ENCODE measurements around the gene ZDHHC16. TPM values are rescaled to one million over a fixed set of nuclear protein-coding genes. Genes with fewer than 3 reads are reported as not detected.
"Not testable (repeated sequence)": the region's sequence is repeated elsewhere in the genome, so short reads cannot be mapped to it uniquely, and the experiment has no call there.

The ZDHHC16 gene
- total and polyA plus RNA-seq, 9 donors, result 17.8 to 34.7 (median 26.2) TPM

DNA sequence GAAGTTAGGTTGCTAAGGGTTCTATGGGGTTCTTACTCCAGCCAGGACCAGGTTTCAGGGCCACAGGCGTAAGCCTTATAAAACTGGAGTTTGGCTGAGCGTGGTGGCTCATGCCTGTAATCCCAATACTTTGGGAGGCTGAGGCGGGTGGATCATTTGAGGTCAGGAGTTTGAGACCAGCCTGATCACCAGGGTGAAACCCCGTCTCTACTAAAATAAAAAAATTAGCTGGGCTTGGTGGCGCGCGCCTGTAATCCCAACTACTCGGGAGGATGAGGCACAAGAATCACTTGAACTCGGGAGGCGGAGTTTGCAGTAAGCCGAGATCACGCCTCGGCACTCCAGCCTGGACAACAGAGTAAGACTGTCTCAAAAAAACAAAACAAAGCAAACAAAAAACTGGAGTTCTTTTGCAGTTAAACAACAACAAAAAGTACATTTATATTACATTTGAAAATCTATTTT, 44.5 kb upstream of the ZDHHC16 start:
- Histone ChIP-seq H3K27ac (no peak overlapping the region), H3K27me3 (no peaks in the 10 kb centered on the region), H3K4me3 (peak overlapping the region; percentile 71), H3K4me1 (ENCODE audit: insufficient read depth) (peaks cover 4% of the 10 kb centered on the region), H3K36me3 (no peaks in the 10 kb centered on the region), H3K9me3 (no peaks in the 10 kb centered on the region)
- no peak for DNase-seq
- 57 to 60% (median 59%) methylated on average over 13 of the region's 13 CpGs for WGBS, 3 donors
- intact Hi-C loops (cut with DNase I), result loop anchor here in 1 of 4 donors (10.0 kb wide), 1 partner anchor 213 kb away; no protein-coding TSS in a partner anchor
- TF ChIP-seq, protein P1, sequence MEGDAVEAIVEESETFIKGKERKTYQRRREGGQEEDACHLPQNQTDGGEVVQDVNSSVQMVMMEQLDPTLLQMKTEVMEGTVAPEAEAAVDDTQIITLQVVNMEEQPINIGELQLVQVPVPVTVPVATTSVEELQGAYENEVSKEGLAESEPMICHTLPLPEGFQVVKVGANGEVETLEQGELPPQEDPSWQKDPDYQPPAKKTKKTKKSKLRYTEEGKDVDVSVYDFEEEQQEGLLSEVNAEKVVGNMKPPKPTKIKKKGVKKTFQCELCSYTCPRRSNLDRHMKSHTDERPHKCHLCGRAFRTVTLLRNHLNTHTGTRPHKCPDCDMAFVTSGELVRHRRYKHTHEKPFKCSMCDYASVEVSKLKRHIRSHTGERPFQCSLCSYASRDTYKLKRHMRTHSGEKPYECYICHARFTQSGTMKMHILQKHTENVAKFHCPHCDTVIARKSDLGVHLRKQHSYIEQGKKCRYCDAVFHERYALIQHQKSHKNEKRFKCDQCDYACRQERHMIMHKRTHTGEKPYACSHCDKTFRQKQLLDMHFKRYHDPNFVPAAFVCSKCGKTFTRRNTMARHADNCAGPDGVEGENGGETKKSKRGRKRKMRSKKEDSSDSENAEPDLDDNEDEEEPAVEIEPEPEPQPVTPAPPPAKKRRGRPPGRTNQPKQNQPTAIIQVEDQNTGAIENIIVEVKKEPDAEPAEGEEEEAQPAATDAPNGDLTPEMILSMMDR (IDR thresholded peaks at IDR 0.05), result no peak
- no peak for TF ChIP-seq EP300 (IDR thresholded peaks at IDR 0.05)
- no peak for TF ChIP-seq POLR2A (IDR thresholded peaks at IDR 0.05)

GRCh38 chr10:97404044-97404443, 41.9 kb upstream of the ZDHHC16 start:
- Histone ChIP-seq H3K27me3 (no peaks in the 10 kb centered on the region), H3K4me3 (no peak overlapping the region), H3K9me3 (no peaks in the 10 kb centered on the region), H3K36me3 (no peaks in the 10 kb centered on the region), H3K27ac (no peak overlapping the region), H3K4me1 (ENCODE audit: insufficient read depth) (peaks cover 4% of the 10 kb centered on the region)
- intact Hi-C loops (cut with DNase I), result loop anchor here in 1 of 4 donors (10.0 kb wide), 1 partner anchor 211 kb away; no protein-coding TSS in a partner anchor
- TF ChIP-seq POLR2A (IDR thresholded peaks at IDR 0.05) (no peak), EP300 (IDR thresholded peaks at IDR 0.05) (no peak)
- TF ChIP-seq, protein P1 (IDR thresholded peaks at IDR 0.05), result no peak
- no peak for DNase-seq

DNA sequence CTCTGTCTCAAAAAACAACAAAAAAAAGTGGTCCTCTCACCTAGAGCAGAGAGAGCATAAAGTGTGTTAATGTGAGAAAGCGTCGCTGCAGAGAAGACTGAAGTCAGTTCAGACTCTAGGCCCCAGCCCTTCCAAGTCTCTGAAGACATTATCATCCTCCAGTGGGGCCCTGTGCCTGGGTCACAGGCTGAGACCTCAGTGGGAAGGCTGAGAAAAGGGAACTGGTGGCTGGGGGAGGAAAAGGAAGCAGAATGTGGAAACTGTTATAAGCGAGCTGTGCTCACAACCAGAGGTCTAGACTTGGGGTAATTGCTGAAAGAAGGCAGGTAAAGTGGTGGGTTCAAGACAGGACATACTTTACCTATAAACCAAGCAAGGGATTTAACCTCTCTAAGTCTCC, 39.9 kb upstream of the ZDHHC16 start:
- TF ChIP-seq EP300 (IDR thresholded peaks at IDR 0.05) (no peak), POLR2A (IDR thresholded peaks at IDR 0.05) (no peak)
- TF ChIP-seq, protein P1 (IDR thresholded peaks at IDR 0.05), result no peak
- intact Hi-C loops (cut with DNase I), result loop anchor here in 1 of 4 donors (10.0 kb wide), 1 partner anchor 209 kb away; no protein-coding TSS in a partner anchor
- H3K9me3 ChIP-seq, result no peaks in the 10 kb centered on the region
- no peaks in the 10 kb centered on the region for H3K36me3 ChIP-seq
- H3K27ac ChIP-seq, result no peak overlapping the region
- no peaks in the 10 kb centered on the region for H3K4me1 ChIP-seq (ENCODE audit: insufficient read depth)
- H3K27me3 ChIP-seq, result no peaks in the 10 kb centered on the region
- H3K4me3 ChIP-seq, result no peak overlapping the region
- no peak for DNase-seq
- 69 to 88% (median 75%) methylated on average over 3 of the region's 3 CpGs for WGBS, 3 donors

- intact Hi-C loops (cut with DNase I), result loop anchor here in 1 of 4 donors (10.0 kb wide), 1 partner anchor 208 kb away; no protein-coding TSS in a partner anchor
- not testable (repeated sequence) for H3K36me3 ChIP-seq; DNase-seq; H3K27ac ChIP-seq; H3K9me3 ChIP-seq; H3K4me3 ChIP-seq; H3K27me3 ChIP-seq; H3K4me1 ChIP-seq (ENCODE audit: insufficient read depth)
- 94 to 95% (median 94%) methylated on average over 7 of the region's 7 CpGs for WGBS, 3 donors
Observed at GRCh38 chr10:97406483-97406882, 39.5 kb upstream of the ZDHHC16 start.

DNA sequence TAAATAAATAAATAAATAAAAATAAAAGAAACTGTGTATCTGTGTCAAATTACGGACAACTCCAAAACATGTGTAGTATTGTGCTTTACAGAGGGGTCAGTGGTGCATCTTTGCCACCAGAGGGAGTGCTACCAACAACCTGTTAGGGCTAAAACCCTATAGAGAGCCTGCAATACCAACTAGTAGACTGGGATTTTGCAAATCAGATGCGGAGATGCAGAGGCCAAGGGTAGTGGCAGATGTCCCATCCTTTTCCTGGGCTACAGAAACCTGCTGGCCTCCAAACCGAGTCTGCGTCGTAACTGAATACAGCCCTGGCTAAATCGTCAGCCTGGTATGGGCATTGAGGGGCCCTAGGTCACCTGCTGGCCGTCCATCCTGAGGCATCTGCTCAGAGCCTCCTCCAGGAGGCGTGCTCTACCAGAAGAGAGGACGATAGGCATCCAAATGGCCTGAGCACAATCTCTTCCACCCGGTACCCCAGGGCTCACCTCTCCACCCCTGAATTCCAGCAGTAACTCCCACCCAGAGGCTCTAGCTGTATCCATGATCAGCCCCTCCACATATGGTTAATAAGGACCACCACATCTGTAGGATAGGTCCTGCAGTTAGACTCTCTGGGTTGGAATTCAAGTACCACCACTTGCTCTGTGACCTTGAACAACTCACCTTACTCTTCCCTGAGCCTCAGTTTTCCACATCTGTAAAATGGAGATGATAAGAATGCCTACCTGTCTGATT, 38.6 kb upstream of the ZDHHC16 start:
- H3K4me3 ChIP-seq, result no peak overlapping the region

More for the DNA sequence above, 38.6 kb upstream of the ZDHHC16 start:
- Histone ChIP-seq H3K27me3 (no peaks in the 10 kb centered on the region), H3K9me3 (no peaks in the 10 kb centered on the region), H3K27ac (no peak overlapping the region), H3K4me1 (ENCODE audit: insufficient read depth) (no peaks in the 10 kb centered on the region), H3K36me3 (no peaks in the 10 kb centered on the region)
- WGBS, 3 donors, result 3 to 4% (median 4%) methylated on average over 10 of the region's 10 CpGs
- TF ChIP-seq, protein P1 (IDR thresholded peaks at IDR 0.05), result peak; percentile 57 to 69 (median 64)
- TF ChIP-seq EP300 (IDR thresholded peaks at IDR 0.05), result no peak
- intact Hi-C loops (cut with DNase I), result loop anchor here in 1 of 4 donors (10.0 kb wide), 1 partner anchor 207 kb away; no protein-coding TSS in a partner anchor
- DNase-seq, result peak in 3 of 5 donors; percentile 49 to 68 (median 66)

Measured in ovary (tissue), 9 donors.